ENCODE data around the gene SPTBN1.
A peak's percentile ranks its signal among the peaks of the same experiment; 100 is the strongest.

The SPTBN1 gene

DNA sequence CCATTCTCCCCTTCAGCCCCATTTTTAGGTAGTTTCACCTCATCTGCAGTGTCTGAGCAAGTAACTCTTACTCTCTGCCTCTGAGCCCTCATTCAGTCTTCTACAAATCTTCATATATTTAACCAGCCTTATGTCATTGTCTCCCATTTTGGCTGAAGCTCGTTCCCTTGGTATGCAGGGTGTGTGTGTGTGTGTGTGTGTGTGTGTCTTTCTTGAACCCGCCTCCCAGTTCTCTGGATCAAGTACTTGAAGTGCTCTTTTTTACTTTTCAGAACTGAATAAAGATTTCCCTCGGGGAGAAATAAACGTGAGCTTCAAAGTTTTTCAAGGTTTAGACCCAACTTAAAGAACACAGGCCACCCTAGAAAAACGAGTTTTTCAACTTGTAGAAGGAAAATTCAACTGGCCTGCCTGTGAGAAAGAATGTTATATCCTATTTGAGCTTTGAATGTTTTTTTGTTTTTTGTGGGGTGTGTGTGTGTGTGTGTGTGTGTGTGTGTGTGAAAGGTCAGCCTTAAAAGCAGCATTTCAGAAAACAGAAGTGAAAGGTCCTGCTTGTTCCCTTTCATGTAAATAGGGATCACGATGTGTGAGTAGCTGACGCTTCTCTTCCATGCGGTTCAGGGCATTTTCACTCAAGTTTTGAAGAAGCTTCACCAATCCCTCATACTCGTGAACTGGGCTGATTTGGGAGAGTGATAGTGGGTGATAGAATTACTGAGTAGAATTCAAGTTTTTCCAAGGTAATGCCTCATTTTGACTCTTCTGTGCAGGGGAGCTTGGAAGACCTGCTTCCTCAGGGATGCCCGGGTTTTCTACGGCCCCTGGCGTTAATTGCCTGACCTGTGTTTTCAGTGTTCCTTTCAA is 216.7 kb downstream of the SPTBN1 start:
- TF ChIP-seq, protein P1, sequence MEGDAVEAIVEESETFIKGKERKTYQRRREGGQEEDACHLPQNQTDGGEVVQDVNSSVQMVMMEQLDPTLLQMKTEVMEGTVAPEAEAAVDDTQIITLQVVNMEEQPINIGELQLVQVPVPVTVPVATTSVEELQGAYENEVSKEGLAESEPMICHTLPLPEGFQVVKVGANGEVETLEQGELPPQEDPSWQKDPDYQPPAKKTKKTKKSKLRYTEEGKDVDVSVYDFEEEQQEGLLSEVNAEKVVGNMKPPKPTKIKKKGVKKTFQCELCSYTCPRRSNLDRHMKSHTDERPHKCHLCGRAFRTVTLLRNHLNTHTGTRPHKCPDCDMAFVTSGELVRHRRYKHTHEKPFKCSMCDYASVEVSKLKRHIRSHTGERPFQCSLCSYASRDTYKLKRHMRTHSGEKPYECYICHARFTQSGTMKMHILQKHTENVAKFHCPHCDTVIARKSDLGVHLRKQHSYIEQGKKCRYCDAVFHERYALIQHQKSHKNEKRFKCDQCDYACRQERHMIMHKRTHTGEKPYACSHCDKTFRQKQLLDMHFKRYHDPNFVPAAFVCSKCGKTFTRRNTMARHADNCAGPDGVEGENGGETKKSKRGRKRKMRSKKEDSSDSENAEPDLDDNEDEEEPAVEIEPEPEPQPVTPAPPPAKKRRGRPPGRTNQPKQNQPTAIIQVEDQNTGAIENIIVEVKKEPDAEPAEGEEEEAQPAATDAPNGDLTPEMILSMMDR (IDR thresholded peaks at IDR 0.05; ENCODE audit: extremely low read depth, missing control alignments) = no peak
- peak; percentile 71 for DNase-seq (ENCODE audit: low spot score)

DNA sequence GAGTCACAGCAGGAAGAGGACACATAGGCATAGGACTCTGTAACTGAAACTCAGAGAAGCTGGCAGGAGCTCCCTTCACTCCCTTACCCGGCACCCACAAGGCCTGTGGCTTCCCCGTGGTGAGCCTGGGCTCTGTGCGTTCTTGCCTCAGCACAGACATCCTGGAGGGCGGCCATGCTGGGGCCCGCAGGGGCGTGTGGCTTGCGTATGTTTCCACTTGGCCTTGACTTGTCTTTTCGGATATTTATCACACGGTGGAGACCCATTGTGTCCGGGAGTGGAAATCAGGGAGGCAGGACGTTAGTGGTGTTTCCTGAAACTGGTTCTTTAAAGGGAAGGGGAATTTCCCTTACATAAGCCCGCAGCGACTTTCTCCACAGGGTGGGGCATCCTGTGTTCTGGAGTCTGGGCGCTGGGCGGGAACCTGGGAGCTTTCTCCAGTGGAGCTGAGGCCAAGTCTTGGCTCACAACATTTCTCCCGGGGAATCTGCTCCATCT is 217.4 kb downstream of the SPTBN1 start:
- peak; percentile 39 for DNase-seq (ENCODE audit: low spot score)
- TF ChIP-seq, protein P1 (IDR thresholded peaks at IDR 0.05; ENCODE audit: extremely low read depth, missing control alignments) = no peak

DNA sequence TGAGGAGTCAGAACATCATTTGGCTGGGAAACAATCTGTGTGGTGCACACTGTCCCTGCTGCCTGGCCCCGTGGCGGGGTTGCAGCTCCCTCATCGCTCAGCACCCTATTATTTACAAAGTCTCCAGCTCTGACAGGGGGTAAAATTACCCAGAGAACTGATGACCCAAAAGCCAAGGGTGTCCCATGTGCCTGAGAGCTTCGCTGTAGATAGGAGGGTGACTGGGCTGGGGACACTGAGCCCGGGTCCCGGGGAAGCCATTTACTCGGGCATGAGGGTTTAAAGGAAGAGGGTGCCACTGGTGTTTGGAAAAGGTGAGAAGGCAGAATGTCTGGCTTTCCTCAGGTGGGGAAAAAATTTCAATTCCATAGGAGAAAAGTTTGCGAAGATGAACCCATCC is 219.2 kb downstream of the SPTBN1 start:
- DNase-seq (ENCODE audit: low spot score) = no peak
- TF ChIP-seq, protein P1 (IDR thresholded peaks at IDR 0.05; ENCODE audit: extremely low read depth, missing control alignments) = no peak

DNA sequence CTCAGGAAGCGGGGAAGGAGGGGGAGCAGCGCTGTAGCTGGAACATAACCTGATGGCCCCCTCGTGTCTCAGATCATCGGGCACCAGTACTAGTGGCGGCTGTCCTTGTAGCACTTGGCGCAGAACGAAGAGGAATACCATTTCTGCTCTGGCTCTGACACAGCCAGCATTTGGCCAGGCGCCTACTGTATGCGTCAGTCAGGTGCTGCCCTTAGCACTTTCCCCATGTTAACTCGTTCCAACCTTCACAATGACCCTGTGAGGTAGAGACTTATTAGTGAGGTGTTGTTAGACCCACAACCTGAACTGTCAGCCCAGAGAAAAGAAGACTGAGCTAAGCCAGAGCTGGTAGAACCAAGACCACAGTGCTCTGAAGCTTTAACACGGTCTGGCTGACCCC is 219.6 kb downstream of the SPTBN1 start:
- DNase-seq (ENCODE audit: low spot score) = no peak
- TF ChIP-seq, protein P1 (IDR thresholded peaks at IDR 0.05; ENCODE audit: extremely low read depth, missing control alignments) = no peak

DNA sequence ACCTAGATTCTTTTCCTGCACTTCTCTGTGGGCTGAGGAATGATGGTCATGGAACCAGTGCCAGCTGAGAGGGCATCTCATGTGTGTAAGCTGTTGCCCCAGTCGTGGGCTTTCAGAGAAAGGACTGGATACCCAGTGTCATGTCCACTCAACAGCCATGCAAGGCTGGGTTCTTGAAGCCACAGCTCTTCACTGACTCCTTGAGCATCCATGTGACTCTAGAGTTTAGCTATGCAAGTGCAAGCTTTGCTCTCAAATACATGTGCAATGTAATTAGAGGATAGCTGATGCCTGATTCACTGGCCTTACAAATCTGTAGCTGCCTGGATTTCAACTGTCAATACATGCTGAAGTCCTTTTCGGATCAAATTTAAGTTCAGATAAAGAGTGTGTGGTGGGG is 220.5 kb downstream of the SPTBN1 start:
- no peak for DNase-seq (ENCODE audit: low spot score)
- TF ChIP-seq, protein P1 (IDR thresholded peaks at IDR 0.05; ENCODE audit: extremely low read depth, missing control alignments) = no peak

DNA sequence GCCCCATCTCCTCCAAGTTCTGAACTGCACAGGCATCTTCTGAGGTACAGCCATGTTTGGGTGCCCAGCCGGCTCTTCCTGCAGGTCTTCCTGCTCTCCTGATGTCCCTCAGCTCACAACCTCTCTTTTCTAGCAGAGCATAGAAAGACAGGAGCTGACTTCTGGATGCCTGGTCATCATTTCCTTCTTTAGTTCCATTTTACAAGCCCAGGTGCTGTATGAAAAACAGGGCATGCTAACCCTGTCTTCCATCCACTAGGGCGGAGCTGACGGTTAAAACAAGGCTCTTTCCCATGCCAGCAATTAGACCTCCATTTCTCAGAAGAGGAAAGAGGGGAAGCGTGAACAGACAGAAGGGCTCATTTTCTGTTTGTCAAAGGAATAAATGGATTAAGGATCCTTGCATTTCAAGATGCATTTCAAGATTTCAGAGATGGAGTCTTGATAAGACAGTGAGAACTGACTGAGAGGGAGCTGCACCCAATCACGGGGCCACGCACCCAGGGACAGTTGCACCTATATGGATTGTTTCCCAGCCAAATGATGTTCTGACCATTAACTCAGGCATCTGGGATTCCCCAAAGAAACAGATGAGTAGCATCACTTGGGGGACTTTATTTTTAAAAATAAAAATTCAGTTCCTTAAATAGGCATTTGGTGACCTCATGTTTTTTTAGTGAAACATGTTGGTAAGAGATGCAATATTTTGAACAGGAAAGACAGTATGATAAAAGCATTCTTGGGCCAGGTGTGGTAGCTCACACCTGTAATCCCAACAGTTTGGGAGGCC is 221.5 kb downstream of the SPTBN1 start:
- peak; percentile 21 for DNase-seq (ENCODE audit: low spot score)
- TF ChIP-seq, protein P1 (IDR thresholded peaks at IDR 0.05; ENCODE audit: extremely low read depth, missing control alignments) = no peak

DNA sequence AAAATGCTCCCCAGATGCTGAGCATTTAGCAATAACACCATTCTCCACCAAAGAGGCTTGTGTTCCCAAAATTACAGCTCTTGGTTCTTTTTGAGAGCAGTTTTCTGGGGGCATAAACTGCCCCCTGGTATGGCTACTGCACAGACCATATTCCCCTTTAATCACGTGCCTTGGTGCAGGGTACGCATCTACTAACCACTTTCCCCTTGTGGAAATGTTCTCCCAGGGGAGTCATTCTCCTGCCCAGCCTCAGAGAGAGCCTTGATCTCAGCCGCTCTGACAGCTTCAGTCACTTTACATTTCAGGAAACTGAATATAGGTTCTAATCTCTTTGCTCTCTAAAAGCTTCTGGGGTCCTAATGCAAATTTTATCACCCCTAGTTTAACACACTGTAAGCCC is 222.6 kb downstream of the SPTBN1 start:
- DNase-seq (ENCODE audit: low spot score) = no peak
- TF ChIP-seq, protein P1 (IDR thresholded peaks at IDR 0.05; ENCODE audit: extremely low read depth, missing control alignments) = no peak

All from GM20000 (cell line).